Measurements from ENCODE around the gene PLEKHA7.

Gene PLEKHA7

GRCh38 chr11:16825968-16826367 lies 188.2 kb downstream of the PLEKHA7 start:
- TF ChIP-seq MAX (IDR thresholded peaks at IDR 0.05; ENCODE audit: low read depth, low read length) (no peak), POLR2A (IDR thresholded peaks at IDR 0.05; ENCODE audit: extremely low read depth, insufficient read length) (no peak), MYC (IDR thresholded peaks at IDR 0.05; ENCODE audit: low read depth, low read length) (no peak), CTCF (IDR thresholded peaks at IDR 0.05; ENCODE audit: low read depth, low read length) (no peak)
- DNase-seq (ENCODE audit: low read depth), result no peak
- H3K4me3 ChIP-seq (ENCODE audit: low read depth, low read length), result no peak overlapping the region

GRCh38 chr11:16825101-16825500 lies 189.1 kb downstream of the PLEKHA7 start:
- no peak for TF ChIP-seq CTCF (IDR thresholded peaks at IDR 0.05; ENCODE audit: low read depth, low read length)
- TF ChIP-seq MYC (IDR thresholded peaks at IDR 0.05; ENCODE audit: low read depth, low read length), result no peak
- no peak for TF ChIP-seq POLR2A (IDR thresholded peaks at IDR 0.05; ENCODE audit: extremely low read depth, insufficient read length)
- TF ChIP-seq MAX (IDR thresholded peaks at IDR 0.05; ENCODE audit: low read depth, low read length), result no peak
- DNase-seq (ENCODE audit: low read depth), result no peak
- H3K4me3 ChIP-seq (ENCODE audit: low read depth, low read length), result no peak overlapping the region

GRCh38 chr11:16820324-16821092 lies 193.7 kb downstream of the PLEKHA7 start:
- DNase-seq (ENCODE audit: low read depth), result peak; percentile 77
- no peak overlapping the region for H3K4me3 ChIP-seq (ENCODE audit: low read depth, low read length)
- TF ChIP-seq MAX (IDR thresholded peaks at IDR 0.05; ENCODE audit: low read depth, low read length), result no peak
- TF ChIP-seq CTCF (IDR thresholded peaks at IDR 0.05; ENCODE audit: low read depth, low read length), result peak; percentile 89

- no peak for DNase-seq (ENCODE audit: low read depth)
- no peak overlapping the region for H3K4me3 ChIP-seq (ENCODE audit: low read depth, low read length)
- TF ChIP-seq CTCF (IDR thresholded peaks at IDR 0.05; ENCODE audit: low read depth, low read length) (no peak), POLR2A (IDR thresholded peaks at IDR 0.05; ENCODE audit: extremely low read depth, insufficient read length) (no peak), MAX (IDR thresholded peaks at IDR 0.05; ENCODE audit: low read depth, low read length) (no peak), MYC (IDR thresholded peaks at IDR 0.05; ENCODE audit: low read depth, low read length) (no peak)
These were observed 195.9 kb downstream of the PLEKHA7 start for GRCh38 chr11:16818284-16818683.

- TF ChIP-seq MYC (IDR thresholded peaks at IDR 0.05; ENCODE audit: low read depth, low read length) (no peak), POLR2A (IDR thresholded peaks at IDR 0.05; ENCODE audit: extremely low read depth, insufficient read length) (no peak), CTCF (IDR thresholded peaks at IDR 0.05; ENCODE audit: low read depth, low read length) (no peak), MAX (IDR thresholded peaks at IDR 0.05; ENCODE audit: low read depth, low read length) (no peak)
- peak; percentile 44 for DNase-seq (ENCODE audit: low read depth)
- no peak overlapping the region for H3K4me3 ChIP-seq (ENCODE audit: low read depth, low read length)
These were observed 196.9 kb downstream of the PLEKHA7 start for GRCh38 chr11:16817351-16817750.
